SJCRH30 (cell line): ENCODE data around the gene SZRD1. TPM values are rescaled to one million over a fixed set of nuclear protein-coding genes. Genes with fewer than 3 reads are reported as not detected.
"Not testable (repeated sequence)": the region's sequence is repeated elsewhere in the genome, so short reads cannot be mapped to it uniquely, and the experiment has no call there.

Experiments
- DNase-seq, 2 experiments: peaks; one replicate each; pipeline ENCODE4 v3.0.0-alpha.2; 2015 to 2020
- H3K27ac ChIP-seq: fragments of 250-450 bp; sonication (Bioruptor Pico); 2 replicates; pipeline ENCODE4 v1.5.1; 2020; ENCODE audit warnings: mild to moderate bottlenecking, moderate library complexity
- H3K27me3 ChIP-seq: fragments of 250-450 bp; sonication (Bioruptor Pico); 2 replicates; pipeline ENCODE4 v1.5.1; 2020; ENCODE audit warnings: mild to moderate bottlenecking, moderate library complexity
- H3K36me3 ChIP-seq: fragments of 250-450 bp; sonication (Bioruptor Pico); 2 replicates; pipeline ENCODE4 v1.5.1; 2020; ENCODE audit warnings: mild to moderate bottlenecking, moderate library complexity
- H3K4me1 ChIP-seq: fragments of 250-450 bp; sonication (Bioruptor Pico); 2 replicates; pipeline ENCODE4 v1.5.1; 2020; ENCODE audit warnings: mild to moderate bottlenecking, moderate library complexity
- H3K4me3 ChIP-seq: fragments of 250-450 bp; sonication (Bioruptor Pico); 2 replicates; pipeline ENCODE4 v1.5.1; 2020; ENCODE audit warnings: mild to moderate bottlenecking, moderate library complexity
- H3K9me3 ChIP-seq: fragments of 250-450 bp; sonication (Bioruptor Pico); replicated peaks from 2 replicates; pipeline ENCODE4 v1.5.1; 2020; ENCODE audit warnings: mild to moderate bottlenecking, moderate library complexity
- total RNA-seq: library from RNA; depleted of rRNA; stranded (reverse); fragments of >200 nt; shearing (Covaris generic); gene quantifications from 2 replicates; pipeline ENCODE4 v1.2.3, GENCODE V29; 2014

The SZRD1 gene
- total RNA-seq, 1 experiment from 2014 or later = 115 TPM

- Histone ChIP-seq H3K36me3 (no peaks in the 10 kb centered on the region), H3K4me3 (peak within 1 kb of the TSS; percentile 89), H3K9me3 (no peaks in the 10 kb centered on the region), H3K27me3 (no peaks in the 10 kb centered on the region), H3K4me1 (no peaks in the 10 kb centered on the region), H3K27ac (peak within 1 kb of the TSS; percentile 80)
- DNase-seq = peak; percentile 94 to 97
Observed at GRCh38 chr1:16351994-16352841, 14.8 kb upstream of the SZRD1 start, which contains the start of gene FBXO42. TSS of gene FBXO42 (minus strand) at chr1:16352480. CDS start at chr1:16315418, 37,062 bp downstream.

DNA sequence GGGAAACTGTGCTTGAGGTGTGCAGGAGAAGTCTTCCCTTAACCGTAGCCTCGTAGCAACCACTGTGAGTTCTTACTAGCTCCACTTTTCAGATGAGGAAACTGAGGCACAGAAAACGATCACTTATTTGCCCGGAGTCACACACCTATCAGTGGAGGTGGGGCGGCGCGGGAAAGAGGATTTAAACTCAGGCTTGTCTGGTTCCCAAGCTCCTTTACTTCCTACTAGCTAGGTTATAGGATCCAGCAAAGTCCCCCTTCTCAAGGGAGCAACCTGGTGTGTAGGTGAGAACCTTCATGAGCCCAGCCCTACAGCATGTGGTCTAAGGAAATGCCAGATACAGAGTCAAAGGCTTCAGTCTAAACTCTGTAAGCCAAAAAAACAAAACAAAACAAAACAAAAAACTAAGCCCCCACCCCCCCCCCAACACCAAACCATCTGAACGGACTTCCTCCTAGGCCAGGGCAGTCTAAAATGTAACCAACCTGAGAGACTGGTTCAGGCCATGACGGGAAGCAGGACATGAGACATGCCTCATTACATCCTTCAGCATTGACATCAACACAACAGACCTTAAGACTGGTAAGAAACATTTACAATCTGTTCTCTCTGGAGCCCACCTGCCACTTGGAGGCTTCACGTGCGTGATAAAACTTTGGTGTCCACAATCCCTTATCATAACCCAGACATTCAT lies 14.1 kb upstream of the SZRD1 start:
- Histone ChIP-seq H3K4me3 (peak overlapping the region; percentile 89), H3K36me3 (no peaks in the 10 kb centered on the region), H3K9me3 (no peaks in the 10 kb centered on the region), H3K27ac (peak overlapping the region; percentile 80), H3K27me3 (no peaks in the 10 kb centered on the region), H3K4me1 (no peaks in the 10 kb centered on the region)
- DNase-seq = no peak

- no peaks in the 10 kb centered on the region for H3K9me3 ChIP-seq
Observed at GRCh38 chr1:16354619-16355018, 12.4 kb upstream of the SZRD1 start.

DNA sequence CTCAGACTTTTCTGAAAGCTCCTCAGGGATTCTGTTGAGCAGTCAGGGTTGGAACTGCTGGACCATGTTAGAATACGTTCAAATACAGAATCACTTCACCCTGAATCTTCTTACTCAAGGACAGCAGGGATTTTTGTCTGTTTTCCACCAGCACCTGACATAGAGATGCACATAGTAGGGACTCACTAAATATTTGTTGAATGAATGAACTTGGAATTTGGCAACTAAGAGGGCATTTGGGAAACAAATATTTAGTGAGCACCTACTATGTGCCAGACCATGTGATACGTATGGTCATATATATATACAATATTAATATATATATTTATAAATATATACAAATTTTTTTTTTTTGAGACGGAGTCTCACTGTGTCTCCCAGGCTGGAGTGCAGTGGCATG lies 10.2 kb upstream of the SZRD1 start:
- no peak overlapping the region for H3K4me3 ChIP-seq
- no peaks in the 10 kb centered on the region for H3K27me3 ChIP-seq
- H3K4me1 ChIP-seq = no peaks in the 10 kb centered on the region
- no peaks in the 10 kb centered on the region for H3K36me3 ChIP-seq
- H3K9me3 ChIP-seq = no peaks in the 10 kb centered on the region
- no peak for DNase-seq
- no peak overlapping the region for H3K27ac ChIP-seq

More at GRCh38 chr1:16354619-16355018, 12.4 kb upstream of the SZRD1 start:
- Histone ChIP-seq H3K4me1 (no peaks in the 10 kb centered on the region), H3K4me3 (no peak overlapping the region), H3K27me3 (no peaks in the 10 kb centered on the region), H3K27ac (no peak overlapping the region), H3K36me3 (no peaks in the 10 kb centered on the region)
- no peak for DNase-seq

DNA sequence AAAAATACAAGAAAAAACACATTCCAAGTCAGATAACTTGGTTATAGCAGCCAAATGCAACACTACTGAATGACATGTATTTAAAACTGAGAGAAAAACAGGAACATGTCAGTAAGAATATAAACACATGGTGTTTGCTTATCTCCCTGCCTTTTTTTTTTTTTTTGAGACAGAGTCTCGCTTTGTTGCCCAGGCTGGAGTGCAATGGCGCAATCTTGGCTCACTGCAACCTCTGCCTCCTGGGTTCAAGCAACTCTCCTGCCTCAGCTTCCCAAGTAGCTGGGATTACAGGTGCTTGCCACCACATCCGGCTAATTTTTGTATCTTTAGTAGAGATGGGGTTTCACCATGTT lies 1.9 kb upstream of the SZRD1 start:
- not testable (repeated sequence) for H3K36me3 ChIP-seq, H3K9me3 ChIP-seq, H3K4me3 ChIP-seq, H3K27me3 ChIP-seq, H3K27ac ChIP-seq, DNase-seq
- peaks cover 11% of the 10 kb centered on the region for H3K4me1 ChIP-seq

GRCh38 chr1:16367258-16367967 lies 371 bp downstream of the SZRD1 start:
- Histone ChIP-seq H3K9me3 (no peaks in the 10 kb centered on the region), H3K36me3 (0 out of 2 replicates have a peak, but pooled peaks cover 3% of the 10 kb centered on the region), H3K4me1 (peaks cover 11% of the 10 kb centered on the region), H3K27me3 (no peaks in the 10 kb centered on the region), H3K4me3 (peak overlapping the region; percentile 91), H3K27ac (peak overlapping the region; percentile 96)
- peak; percentile 88 to 90 for DNase-seq

- H3K4me3 ChIP-seq = peak overlapping the region; percentile 91
- H3K9me3 ChIP-seq = no peaks in the 10 kb centered on the region
- H3K27me3 ChIP-seq = no peaks in the 10 kb centered on the region
- DNase-seq = peak in 1 of 2 experiments; percentile 37
- peaks cover 5% of the 10 kb centered on the region; the same call in 1 of the 2 replicates for H3K36me3 ChIP-seq
- H3K27ac ChIP-seq = peak overlapping the region; percentile 96
- H3K4me1 ChIP-seq = peaks cover 6% of the 10 kb centered on the region
Observed at GRCh38 chr1:16367968-16368890, 1.2 kb downstream of the SZRD1 start.

DNA sequence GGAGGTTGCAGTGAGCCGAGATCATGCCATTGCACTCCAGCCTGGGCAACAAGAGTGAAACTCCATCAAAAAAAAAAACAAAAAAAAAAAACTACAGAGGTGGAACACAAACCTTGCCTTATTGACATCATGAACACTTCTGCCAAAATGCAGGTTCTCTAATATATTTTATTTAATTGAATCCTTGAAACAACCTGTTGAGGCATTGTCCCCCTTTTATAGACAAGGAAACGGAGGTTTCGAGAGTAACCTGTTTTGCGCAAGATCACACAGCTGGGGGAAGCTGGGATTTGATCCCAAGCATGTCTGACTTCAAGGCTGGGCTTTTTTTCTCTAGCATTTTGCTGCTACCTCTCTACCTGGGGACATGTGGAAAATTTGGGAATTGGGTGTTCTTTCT lies 2.8 kb downstream of the SZRD1 start:
- H3K4me1 ChIP-seq = peaks cover 6% of the 10 kb centered on the region
- H3K36me3 ChIP-seq = peaks cover 9% of the 10 kb centered on the region; the same call in 1 of the 2 replicates
- DNase-seq = no peak

DNA sequence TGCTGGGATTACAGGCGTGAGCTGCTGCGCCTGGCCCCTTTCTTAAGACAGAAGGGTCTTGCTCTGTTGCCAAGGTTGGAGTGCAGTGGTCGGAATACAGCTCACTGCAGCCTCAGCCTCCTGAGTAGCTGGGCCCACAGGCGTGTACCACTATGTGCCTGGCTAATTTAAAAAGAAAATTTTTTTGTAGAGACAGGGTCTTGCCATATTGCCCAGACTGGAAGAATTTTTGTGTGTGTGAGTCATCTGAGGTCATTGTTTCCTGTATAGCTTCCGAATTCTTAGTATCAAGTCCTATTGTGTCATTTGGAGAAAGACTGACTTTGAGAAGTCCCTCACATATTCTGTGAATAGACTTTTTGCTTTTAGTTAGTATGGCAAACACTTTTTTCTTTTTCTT lies 4.7 kb downstream of the SZRD1 start:
- no peak overlapping the region for H3K27ac ChIP-seq
- no peak for DNase-seq

More for the DNA sequence above, 2.8 kb downstream of the SZRD1 start:
- H3K27ac ChIP-seq = no peak overlapping the region
- no peaks in the 10 kb centered on the region for H3K27me3 ChIP-seq
- H3K9me3 ChIP-seq = no peaks in the 10 kb centered on the region
- H3K4me3 ChIP-seq = no peak overlapping the region

DNA sequence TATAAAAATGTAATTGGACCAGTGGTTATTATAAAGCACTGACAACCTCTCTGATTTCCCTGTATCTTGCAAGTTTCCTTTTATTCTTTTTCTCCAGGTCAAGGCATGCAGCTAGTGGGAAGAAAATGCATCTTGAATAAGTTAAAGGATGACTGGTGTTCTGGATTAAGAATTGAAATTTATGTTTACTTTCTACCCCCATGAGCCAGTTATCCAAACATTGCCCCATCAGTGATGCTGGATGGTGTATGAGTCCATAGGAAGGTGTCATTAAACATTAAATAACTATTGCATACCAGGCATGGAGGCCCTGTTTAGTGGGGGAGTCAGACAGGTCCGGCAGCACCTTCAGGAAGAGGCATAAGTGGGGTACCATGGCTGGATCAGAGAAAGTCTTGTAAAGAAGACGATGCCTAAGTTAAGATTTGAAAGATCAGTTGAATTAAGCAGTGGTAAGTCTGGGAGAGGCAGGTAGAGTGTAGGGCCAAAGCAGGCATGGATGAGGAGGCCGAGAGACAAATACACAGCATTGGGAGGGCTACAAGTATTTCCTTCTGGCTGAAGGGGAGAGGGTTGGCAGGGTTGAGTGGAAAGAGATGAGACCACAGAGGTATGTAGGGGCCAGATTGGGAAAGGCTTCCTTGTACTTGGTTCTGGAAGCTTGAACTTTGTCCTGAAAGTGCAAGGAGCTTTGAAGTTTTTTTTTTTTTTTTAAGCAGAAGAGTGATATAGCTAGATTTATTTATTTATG lies 5.7 kb downstream of the SZRD1 start:
- Histone ChIP-seq H3K27me3 (no peaks in the 10 kb centered on the region), H3K27ac (no peak overlapping the region), H3K9me3 (no peaks in the 10 kb centered on the region), H3K4me1 (peaks cover 21% of the 10 kb centered on the region), H3K36me3 (peaks cover 9% of the 10 kb centered on the region), H3K4me3 (no peak overlapping the region)
- DNase-seq = no peak

More for the DNA sequence above, 4.7 kb downstream of the SZRD1 start:
- H3K4me3 ChIP-seq = no peak overlapping the region
- no peaks in the 10 kb centered on the region for H3K9me3 ChIP-seq
- peaks cover 9% of the 10 kb centered on the region; the same call in 1 of the 2 replicates for H3K36me3 ChIP-seq
- H3K4me1 ChIP-seq = peaks cover 21% of the 10 kb centered on the region
- H3K27me3 ChIP-seq = no peaks in the 10 kb centered on the region

DNA sequence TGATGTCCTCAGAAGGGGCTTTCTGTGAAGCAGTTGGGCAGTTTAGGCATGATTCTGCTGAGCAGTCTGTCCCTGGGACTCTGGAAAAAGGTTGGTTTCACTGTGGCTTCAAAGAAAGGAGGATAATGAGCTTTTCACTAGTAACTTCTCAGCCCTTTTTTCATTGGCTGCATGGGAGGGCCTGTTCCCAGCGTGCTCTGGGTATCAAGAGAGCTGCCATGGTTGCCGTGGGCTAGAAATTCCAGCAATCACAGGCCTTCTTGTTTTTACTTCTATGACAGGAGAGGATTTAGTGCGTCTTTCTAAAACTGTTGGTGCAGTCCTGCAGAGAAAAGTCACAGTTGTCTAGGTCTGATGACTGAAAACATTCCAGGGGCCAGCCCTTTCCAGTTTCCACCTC lies 7.2 kb downstream of the SZRD1 start:
- no peak overlapping the region for H3K4me3 ChIP-seq
- H3K36me3 ChIP-seq = peaks cover 9% of the 10 kb centered on the region
- peaks cover 15% of the 10 kb centered on the region for H3K4me1 ChIP-seq
- no peaks in the 10 kb centered on the region for H3K9me3 ChIP-seq
- DNase-seq = no peak
- no peaks in the 10 kb centered on the region for H3K27me3 ChIP-seq
- no peak overlapping the region for H3K27ac ChIP-seq

GRCh38 chr1:16375521-16376340 lies 8.7 kb downstream of the SZRD1 start:
- DNase-seq = no peak
- peaks cover 15% of the 10 kb centered on the region for H3K4me1 ChIP-seq
- no peaks in the 10 kb centered on the region for H3K27me3 ChIP-seq
- no peak overlapping the region for H3K4me3 ChIP-seq
- no peak overlapping the region for H3K27ac ChIP-seq
- H3K9me3 ChIP-seq = no peaks in the 10 kb centered on the region
- H3K36me3 ChIP-seq = peaks cover 8% of the 10 kb centered on the region

DNA sequence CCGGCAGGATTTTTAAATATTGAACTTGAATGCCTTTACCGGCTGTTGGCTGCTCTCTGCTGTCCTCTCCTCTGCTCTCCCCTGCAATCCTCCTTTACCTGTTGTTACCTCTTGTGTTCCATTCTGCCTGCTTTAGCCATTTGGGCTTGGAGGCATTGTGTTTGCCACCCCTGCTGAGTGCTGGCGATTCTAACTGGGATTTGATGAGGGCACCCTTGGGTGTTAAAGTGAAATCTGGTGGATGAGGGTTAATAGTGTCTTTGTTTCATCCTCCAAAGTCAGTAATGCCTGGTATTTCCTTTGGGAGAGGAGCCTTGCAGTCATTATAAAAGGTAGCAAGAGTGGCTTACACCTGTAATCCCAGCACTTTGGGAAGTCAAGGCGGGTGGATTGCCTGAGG lies 9.9 kb downstream of the SZRD1 start:
- H3K4me3 ChIP-seq = no peak overlapping the region
- H3K27me3 ChIP-seq = no peaks in the 10 kb centered on the region
- H3K27ac ChIP-seq = no peak overlapping the region
- peaks cover 15% of the 10 kb centered on the region for H3K4me1 ChIP-seq
- H3K9me3 ChIP-seq = no peaks in the 10 kb centered on the region
- no peak for DNase-seq
- H3K36me3 ChIP-seq = peaks cover 8% of the 10 kb centered on the region
